Lower leg skin (tissue), 4 donors: ENCODE results near the gene NAB1. TPM values are rescaled to one million over a fixed set of nuclear protein-coding genes. Genes with fewer than 3 reads are reported as not detected.
A peak's percentile ranks its signal among the peaks of the same experiment; 100 is the strongest.

Experiments
- DNase-seq, 2 donors: peaks; one replicate each; pipeline ENCODE4 v3.0.0-alpha.2; 2019; ENCODE audit warnings: low spot score in 2 of 2
- H3K4me3 ChIP-seq: fragments of 200-600 bp; sonication (generic); 2 replicates; pipeline ENCODE4 v1.5.1; 2017; ENCODE audit warnings: mild to moderate bottlenecking, low read depth; ENCODE audit not compliant: poor library complexity, severe bottlenecking
- POLR2A ChIP-seq, 2 donors: fragments of 450-650 bp; IDR thresholded peaks; one replicate each; pipeline ENCODE4 v1.6.1; 2016 to 2017; ENCODE audit warnings: antibody characterized with exemption in 2 of 2, mild to moderate bottlenecking in 1 of 2, moderate library complexity in 1 of 2
- WGBS, 2 donors: methylation state at CpG; one replicate each; pipeline ENCODE4 v1.1.5; 2018; 5-methylcytosine and 5-hydroxymethylcytosine counted together
- intact Hi-C: fragments of 100-400 bp; cut with DNase I; formaldehyde crosslinking; loops from one replicate; pipeline ENCODE4 v1.15.0; 2023; ENCODE audit warnings: low total_unique reads
- total RNA-seq, 4 donors: library from RNA; depleted of rRNA; stranded (reverse); fragments of >200 nt; gene quantifications; one replicate each; pipeline ENCODE4 v1.1.0, GENCODE V29; 2016
- TF ChIP-seq, protein P1 (sequence below), 3 donors: fragments of 450-650 bp; IDR thresholded peaks; one replicate each; pipeline ENCODE4 v1.5.1; 2016; ENCODE audit warnings: antibody characterized with exemption in 3 of 3, mild to moderate bottlenecking in 3 of 3, moderate library complexity in 2 of 3

NAB1 gene
- total RNA-seq, 4 donors from 2014 or later = 66.8 to 82.0 (median 75.1) TPM

DNA sequence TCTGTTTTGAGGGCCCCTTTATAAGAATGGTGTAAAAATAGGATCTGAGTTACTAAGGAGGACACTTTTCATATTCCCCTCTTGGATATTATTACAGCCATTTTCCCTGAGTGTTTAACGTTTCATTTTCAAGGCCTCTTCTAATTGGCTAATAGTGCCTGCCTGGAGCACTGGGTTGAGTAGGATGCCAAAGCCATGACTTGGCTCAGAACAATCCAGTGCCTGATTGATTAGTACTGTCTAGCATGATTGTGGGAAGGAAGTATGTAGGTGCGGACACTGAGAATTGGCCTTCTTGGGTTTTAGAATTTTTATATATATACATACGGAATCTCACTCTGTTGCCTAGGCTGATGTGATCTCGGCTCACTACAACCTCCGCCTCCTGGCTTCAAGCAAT, 66.1 kb downstream of the NAB1 start:
- H3K4me3 ChIP-seq = no peak overlapping the region
- TF ChIP-seq, protein P1, sequence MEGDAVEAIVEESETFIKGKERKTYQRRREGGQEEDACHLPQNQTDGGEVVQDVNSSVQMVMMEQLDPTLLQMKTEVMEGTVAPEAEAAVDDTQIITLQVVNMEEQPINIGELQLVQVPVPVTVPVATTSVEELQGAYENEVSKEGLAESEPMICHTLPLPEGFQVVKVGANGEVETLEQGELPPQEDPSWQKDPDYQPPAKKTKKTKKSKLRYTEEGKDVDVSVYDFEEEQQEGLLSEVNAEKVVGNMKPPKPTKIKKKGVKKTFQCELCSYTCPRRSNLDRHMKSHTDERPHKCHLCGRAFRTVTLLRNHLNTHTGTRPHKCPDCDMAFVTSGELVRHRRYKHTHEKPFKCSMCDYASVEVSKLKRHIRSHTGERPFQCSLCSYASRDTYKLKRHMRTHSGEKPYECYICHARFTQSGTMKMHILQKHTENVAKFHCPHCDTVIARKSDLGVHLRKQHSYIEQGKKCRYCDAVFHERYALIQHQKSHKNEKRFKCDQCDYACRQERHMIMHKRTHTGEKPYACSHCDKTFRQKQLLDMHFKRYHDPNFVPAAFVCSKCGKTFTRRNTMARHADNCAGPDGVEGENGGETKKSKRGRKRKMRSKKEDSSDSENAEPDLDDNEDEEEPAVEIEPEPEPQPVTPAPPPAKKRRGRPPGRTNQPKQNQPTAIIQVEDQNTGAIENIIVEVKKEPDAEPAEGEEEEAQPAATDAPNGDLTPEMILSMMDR (IDR thresholded peaks at IDR 0.05) = no peak
- TF ChIP-seq POLR2A (IDR thresholded peaks at IDR 0.05) = no peak
- no peak for DNase-seq
- WGBS, 2 donors = 83% methylated on average over 5 of the region's 5 CpGs
- intact Hi-C loops = no loop called here

DNA sequence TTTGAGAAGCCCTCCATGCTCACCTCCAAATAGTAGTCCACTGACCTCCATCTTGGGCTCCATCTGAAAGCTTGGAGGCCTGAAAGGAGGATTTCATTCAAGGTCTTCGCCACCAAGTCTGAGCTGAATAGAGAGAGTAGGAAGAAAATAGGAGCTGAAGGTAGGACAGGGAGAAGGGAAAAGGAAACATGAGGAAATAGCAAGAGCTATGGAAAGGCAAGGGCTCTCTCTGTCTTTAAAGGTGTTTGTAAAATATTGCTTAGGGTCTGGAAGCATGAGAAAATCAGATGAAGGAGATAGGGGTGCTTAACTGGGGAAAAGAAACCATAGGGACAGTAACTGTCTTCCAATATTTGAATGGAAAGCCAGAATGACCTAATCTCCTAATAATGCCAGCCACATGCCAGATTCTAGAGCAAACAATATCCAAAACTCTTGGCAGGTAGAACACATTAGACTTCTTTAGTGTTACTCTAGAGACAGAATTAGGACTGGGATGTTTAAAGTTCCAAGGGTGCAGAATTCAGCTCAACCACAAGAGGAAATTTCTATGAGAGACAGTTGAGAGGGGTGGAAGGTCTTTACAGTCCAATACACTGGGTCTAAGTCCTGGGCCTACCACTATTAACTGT, 67.4 kb downstream of the NAB1 start:
- no peak overlapping the region for H3K4me3 ChIP-seq
- TF ChIP-seq POLR2A (IDR thresholded peaks at IDR 0.05) = no peak
- TF ChIP-seq, protein P1 (IDR thresholded peaks at IDR 0.05) = no peak
- intact Hi-C loops = no loop called here
- DNase-seq = no peak
- 96 to 97% methylated on average over 1 of the region's 1 CpG for whole genome bisulfite sequencing, 2 donors

DNA sequence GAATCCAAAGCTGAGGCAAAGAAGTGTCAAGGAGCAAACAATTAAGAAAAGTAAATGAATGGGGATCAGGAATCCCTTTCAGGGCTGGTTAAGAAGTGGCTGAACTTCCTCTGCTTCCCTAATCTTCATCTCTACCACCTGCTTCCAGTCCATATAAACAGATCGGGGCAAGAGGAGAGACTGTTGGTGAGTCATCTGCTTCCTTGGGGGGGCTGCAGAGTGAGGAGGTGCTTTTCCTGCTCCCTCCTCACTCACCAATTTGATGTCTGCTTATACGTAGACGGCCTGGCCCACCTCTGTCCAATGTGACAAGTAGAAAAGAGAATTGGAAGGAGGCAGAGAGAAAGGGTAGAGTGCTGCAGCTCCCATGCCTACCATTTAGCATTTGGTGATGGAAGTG, 68.4 kb downstream of the NAB1 start:
- DNase-seq = no peak
- WGBS, 2 donors = 82% methylated on average over 3 of the region's 3 CpGs
- intact Hi-C loops = no loop called here
- TF ChIP-seq, protein P1 (IDR thresholded peaks at IDR 0.05) = no peak
- TF ChIP-seq POLR2A (IDR thresholded peaks at IDR 0.05) = no peak
- no peak overlapping the region for H3K4me3 ChIP-seq

GRCh38 chr2:190717764-190718651, 69.1 kb downstream of the NAB1 start:
- no peak for DNase-seq
- 72% methylated on average over 15 of the region's 15 CpGs for WGBS, 2 donors
- intact Hi-C loops = no loop called here
- TF ChIP-seq, protein P1 (IDR thresholded peaks at IDR 0.05) = no peak
- no peak for TF ChIP-seq POLR2A (IDR thresholded peaks at IDR 0.05)
- no peak overlapping the region for H3K4me3 ChIP-seq

- intact Hi-C loops = no loop called here
- no peak overlapping the region for H3K4me3 ChIP-seq
- TF ChIP-seq POLR2A (IDR thresholded peaks at IDR 0.05) = no peak
- TF ChIP-seq, protein P1 (IDR thresholded peaks at IDR 0.05) = no peak
- 24 to 36% methylated on average over 7 of the region's 7 CpGs for WGBS, 2 donors
- peak in 1 of 2 donors; percentile 24 for DNase-seq
Observed at GRCh38 chr2:190718652-190719526, 70.0 kb downstream of the NAB1 start.
